ENCODE data around the gene MAP1S. TPM values are rescaled to one million over a fixed set of nuclear protein-coding genes. Genes with fewer than 3 reads are reported as not detected.

Gene MAP1S
- total RNA-seq, 1 donor from 2014 or later, result 93.4 TPM

DNA sequence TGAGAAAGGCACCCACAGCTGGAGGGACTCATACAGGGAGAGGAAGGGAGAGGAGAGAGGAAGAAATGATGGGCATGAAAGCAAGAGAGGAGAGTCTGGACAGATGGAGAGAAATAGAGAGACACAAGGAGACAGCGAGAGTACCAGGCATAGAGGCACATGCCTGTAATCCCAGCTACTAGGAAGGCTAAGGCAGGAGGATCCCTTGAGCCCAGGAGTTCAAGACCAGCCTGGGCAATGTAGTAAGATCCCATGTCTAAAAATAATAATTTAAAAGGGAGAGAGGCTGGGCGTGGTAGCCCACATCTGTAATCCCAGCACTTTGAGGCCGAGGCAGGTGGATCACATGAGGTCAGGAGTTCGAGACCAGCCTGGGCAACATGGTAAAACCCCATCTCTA, 40.4 kb upstream of the MAP1S start:
- TF ChIP-seq, protein P1, sequence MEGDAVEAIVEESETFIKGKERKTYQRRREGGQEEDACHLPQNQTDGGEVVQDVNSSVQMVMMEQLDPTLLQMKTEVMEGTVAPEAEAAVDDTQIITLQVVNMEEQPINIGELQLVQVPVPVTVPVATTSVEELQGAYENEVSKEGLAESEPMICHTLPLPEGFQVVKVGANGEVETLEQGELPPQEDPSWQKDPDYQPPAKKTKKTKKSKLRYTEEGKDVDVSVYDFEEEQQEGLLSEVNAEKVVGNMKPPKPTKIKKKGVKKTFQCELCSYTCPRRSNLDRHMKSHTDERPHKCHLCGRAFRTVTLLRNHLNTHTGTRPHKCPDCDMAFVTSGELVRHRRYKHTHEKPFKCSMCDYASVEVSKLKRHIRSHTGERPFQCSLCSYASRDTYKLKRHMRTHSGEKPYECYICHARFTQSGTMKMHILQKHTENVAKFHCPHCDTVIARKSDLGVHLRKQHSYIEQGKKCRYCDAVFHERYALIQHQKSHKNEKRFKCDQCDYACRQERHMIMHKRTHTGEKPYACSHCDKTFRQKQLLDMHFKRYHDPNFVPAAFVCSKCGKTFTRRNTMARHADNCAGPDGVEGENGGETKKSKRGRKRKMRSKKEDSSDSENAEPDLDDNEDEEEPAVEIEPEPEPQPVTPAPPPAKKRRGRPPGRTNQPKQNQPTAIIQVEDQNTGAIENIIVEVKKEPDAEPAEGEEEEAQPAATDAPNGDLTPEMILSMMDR (conservative IDR thresholded peaks at IDR 0.05), result no peak
- DNase-seq (ENCODE audit: low read depth, low spot score), result no peak
- Mint-ChIP-seq H3K4me1 (peaks cover 11% of the 10 kb centered on the region), H3K9me3 (no peaks in the 10 kb centered on the region), H3K27me3 (ENCODE audit: low read depth) (peaks cover 52% of the 10 kb centered on the region), H3K27ac (ENCODE audit: unreplicated experiment) (peak overlapping the region; percentile 43), H3K36me3 (ENCODE audit: low read depth) (no peaks in the 10 kb centered on the region), H3K4me3 (no peak overlapping the region)

DNA sequence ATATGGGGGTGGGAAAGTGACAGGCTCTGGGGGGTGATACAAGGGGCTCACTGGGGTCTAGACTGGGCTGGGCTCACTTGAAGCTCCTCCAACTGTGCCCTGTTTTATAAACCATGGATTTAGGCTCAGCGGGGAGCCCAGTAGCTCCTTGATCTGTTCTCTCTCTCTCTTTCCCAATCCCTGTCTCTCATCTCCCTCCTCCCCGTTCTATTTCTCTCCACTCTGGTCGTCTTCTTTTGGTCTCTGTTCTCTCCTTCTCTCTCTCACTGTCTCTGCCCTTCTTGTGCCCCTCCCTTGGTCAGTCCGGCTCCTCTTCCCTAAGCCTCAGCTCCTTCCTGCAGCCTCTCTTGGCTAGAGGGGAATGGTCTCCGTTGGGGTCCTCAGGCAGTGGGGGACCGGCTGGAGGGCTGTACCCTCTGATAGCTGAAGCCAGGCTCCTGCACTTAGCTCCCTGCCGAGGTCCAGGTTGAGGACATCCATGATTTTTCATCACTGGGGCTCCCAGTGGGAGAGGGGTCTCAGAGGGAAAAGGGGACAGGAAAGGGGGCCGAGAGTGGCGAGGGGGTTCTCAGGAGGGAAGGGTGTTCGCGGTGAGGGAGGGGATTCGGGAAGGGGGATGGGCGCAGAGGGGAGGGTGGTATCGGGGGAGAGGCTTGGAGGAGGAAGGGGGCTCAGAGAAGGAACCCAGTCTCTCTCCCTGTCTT, 39.6 kb upstream of the MAP1S start:
- no peak for DNase-seq (ENCODE audit: low read depth, low spot score)
- no peaks in the 10 kb centered on the region for H3K9me3 Mint-ChIP-seq
- H3K4me3 Mint-ChIP-seq, result peak overlapping the region; percentile 34
- TF ChIP-seq, protein P1 (conservative IDR thresholded peaks at IDR 0.05), result no peak
- H3K4me1 Mint-ChIP-seq, result peaks cover 11% of the 10 kb centered on the region
- peaks cover 61% of the 10 kb centered on the region for H3K27me3 Mint-ChIP-seq (ENCODE audit: low read depth)
- no peaks in the 10 kb centered on the region for H3K36me3 Mint-ChIP-seq (ENCODE audit: low read depth)
- H3K27ac Mint-ChIP-seq (ENCODE audit: unreplicated experiment), result no peak overlapping the region

DNA sequence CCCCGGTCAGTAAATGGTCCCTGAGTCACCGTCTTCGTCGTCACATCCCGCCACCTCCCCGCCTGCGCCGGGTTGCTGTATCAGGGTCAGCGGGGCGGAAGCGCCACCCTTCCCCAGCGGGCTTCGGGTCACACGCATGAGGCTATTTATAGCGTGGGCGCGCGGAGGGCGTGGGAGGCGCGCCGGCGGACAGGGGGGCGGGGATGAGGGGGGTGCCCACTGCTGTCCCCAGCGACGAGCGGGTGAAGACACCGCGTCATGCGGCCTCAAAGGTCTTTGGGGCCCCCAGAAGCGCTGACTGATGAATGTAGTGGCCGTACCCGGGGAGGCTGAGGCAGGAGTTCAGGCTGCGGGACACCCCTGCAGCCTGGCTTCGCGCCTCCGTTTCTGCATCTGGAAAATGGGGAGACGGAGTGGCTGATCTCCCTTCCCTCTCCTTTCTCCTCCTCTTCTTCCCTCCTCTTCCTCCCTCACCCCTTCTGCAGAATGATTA, 39.0 kb upstream of the MAP1S start:
- no peaks in the 10 kb centered on the region for H3K9me3 Mint-ChIP-seq
- DNase-seq (ENCODE audit: low read depth, low spot score), result peak; percentile 33
- no peak overlapping the region for H3K27ac Mint-ChIP-seq (ENCODE audit: unreplicated experiment)
- H3K27me3 Mint-ChIP-seq (ENCODE audit: low read depth), result peaks cover 67% of the 10 kb centered on the region
- peaks cover 11% of the 10 kb centered on the region for H3K4me1 Mint-ChIP-seq
- H3K4me3 Mint-ChIP-seq, result peak overlapping the region; percentile 34
- H3K36me3 Mint-ChIP-seq (ENCODE audit: low read depth), result no peaks in the 10 kb centered on the region
- TF ChIP-seq, protein P1 (conservative IDR thresholded peaks at IDR 0.05), result no peak

DNA sequence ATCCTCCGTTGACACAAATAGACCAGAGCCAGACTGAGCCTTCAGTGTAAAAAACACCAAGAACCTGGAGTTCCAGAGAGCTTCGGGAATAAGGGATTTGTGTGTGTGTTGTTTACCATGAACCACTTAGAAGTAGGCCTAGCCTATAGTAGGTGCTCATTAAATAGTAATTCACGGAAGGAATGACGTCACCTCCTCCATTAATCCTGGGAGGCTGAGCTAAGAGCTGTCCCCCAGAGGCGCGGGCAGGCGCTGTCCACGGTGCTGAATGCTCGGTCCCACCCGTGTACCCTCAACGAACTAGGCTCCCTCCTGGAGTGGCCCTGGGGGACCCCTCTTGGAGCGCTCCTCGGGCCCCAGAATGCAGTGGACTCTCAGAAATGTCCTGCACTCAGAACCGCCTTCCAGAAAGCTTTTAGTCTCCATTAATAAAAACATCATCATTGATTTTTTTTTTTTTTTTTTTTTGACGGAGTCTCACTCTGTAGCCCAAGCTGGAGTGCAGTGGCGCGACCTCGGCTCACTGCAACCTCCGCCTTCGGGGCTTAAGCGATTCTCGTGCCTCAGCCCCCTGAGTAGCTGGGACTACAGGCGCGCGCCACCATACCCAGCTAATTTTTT, 37.7 kb upstream of the MAP1S start:
- TF ChIP-seq, protein P1 (conservative IDR thresholded peaks at IDR 0.05), result no peak
- H3K27ac Mint-ChIP-seq (ENCODE audit: unreplicated experiment), result no peak overlapping the region
- peaks cover 72% of the 10 kb centered on the region for H3K27me3 Mint-ChIP-seq (ENCODE audit: low read depth)

DNA sequence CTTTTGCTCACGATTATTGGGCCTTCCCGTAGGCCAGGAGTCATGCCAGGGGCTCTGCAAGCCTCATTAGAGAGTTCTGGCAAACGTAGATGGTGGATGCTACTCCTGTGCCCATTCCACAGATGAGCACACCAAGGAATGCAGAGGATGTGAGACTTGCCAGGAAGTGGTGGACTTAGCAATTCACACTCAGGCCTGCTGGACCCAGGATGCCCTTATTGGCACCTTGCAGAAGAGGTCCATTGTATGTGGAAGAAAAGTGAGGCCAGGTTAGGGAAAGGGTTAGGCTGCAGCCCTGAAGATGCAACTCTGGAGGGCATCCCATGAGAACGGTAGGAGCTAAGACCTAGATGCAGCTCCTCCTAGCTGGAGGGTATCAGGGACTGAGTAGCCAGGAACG, 37.0 kb upstream of the MAP1S start:
- Mint-ChIP-seq H3K4me1 (peaks cover 13% of the 10 kb centered on the region), H3K27ac (ENCODE audit: unreplicated experiment) (no peak overlapping the region), H3K36me3 (ENCODE audit: low read depth) (no peaks in the 10 kb centered on the region), H3K4me3 (no peak overlapping the region), H3K9me3 (no peaks in the 10 kb centered on the region), H3K27me3 (ENCODE audit: low read depth) (peaks cover 77% of the 10 kb centered on the region)
- TF ChIP-seq, protein P1 (conservative IDR thresholded peaks at IDR 0.05), result no peak
- DNase-seq (ENCODE audit: low read depth, low spot score), result no peak

More for the DNA sequence above, 37.7 kb upstream of the MAP1S start:
- Mint-ChIP-seq H3K4me1 (peaks cover 11% of the 10 kb centered on the region), H3K9me3 (no peaks in the 10 kb centered on the region), H3K36me3 (ENCODE audit: low read depth) (no peaks in the 10 kb centered on the region), H3K4me3 (no peak overlapping the region)
- DNase-seq (ENCODE audit: low read depth, low spot score), result peak; percentile 64

Data from neural crest cell (in vitro differentiated cells).